IPS-NIHi7 (cell line): ENCODE data around the gene SUSD6.

Experiments used
- DNase-seq: peaks from one replicate; pipeline ENCODE4 v3.0.0; 2012; ENCODE audit warnings: mixed read lengths; ENCODE audit errors: extremely low spot score

Gene SUSD6

GRCh38 chr14:69672356-69672755 lies 61.0 kb downstream of the SUSD6 start:
- no peak for DNase-seq

- no peak for DNase-seq
Measured at GRCh38 chr14:69673104-69673503, 61.7 kb downstream of the SUSD6 start.

DNA sequence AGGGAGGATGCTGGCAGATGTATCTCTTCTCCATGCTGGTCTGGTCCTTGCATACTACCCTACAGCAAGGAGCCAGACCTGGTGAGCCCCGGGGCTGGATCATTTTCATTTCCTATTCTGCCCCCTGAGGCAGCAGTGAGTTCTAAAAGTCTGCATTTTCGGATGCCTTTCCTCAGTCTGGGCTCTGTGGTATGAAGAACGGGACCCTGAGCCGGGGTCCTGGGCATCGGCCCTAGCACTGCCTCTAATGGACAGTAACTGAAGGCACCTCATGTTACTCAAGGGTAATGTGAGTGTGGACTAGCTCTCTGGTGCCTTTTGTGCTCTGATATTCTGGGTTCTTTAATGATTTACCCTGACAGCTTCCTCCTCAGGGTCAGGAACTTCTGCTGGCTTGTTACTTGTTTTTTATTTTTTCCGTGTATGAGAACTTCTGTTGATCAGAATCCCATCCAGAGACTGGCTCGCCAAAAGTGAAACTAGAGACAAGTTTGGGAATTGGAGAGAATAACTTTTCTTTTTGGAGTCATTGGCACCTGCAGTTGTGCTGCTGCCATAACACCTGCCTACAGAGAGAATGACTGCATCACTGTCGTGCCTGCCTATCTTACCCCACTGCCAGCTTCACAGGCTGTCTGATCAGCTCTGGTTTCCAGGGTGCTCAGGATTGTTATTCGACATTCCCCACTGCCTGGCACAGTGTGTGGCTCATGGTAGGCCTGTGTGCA lies 62.3 kb downstream of the SUSD6 start:
- peak; percentile 24 for DNase-seq

- no peak for DNase-seq
Measured at GRCh38 chr14:69674546-69675244, 63.3 kb downstream of the SUSD6 start.

- DNase-seq, result no peak
Measured at GRCh38 chr14:69675245-69675583, 63.8 kb downstream of the SUSD6 start.

GRCh38 chr14:69675877-69676416 lies 64.6 kb downstream of the SUSD6 start:
- DNase-seq, result no peak

- DNase-seq, result no peak
Measured at GRCh38 chr14:69676723-69677122, 65.3 kb downstream of the SUSD6 start.

- no peak for DNase-seq
Measured at GRCh38 chr14:69680297-69680696, 68.9 kb downstream of the SUSD6 start.

GRCh38 chr14:69682136-69682535 lies 70.7 kb downstream of the SUSD6 start:
- DNase-seq, result no peak

GRCh38 chr14:69682621-69683263 lies 71.3 kb downstream of the SUSD6 start:
- DNase-seq, result no peak

DNA sequence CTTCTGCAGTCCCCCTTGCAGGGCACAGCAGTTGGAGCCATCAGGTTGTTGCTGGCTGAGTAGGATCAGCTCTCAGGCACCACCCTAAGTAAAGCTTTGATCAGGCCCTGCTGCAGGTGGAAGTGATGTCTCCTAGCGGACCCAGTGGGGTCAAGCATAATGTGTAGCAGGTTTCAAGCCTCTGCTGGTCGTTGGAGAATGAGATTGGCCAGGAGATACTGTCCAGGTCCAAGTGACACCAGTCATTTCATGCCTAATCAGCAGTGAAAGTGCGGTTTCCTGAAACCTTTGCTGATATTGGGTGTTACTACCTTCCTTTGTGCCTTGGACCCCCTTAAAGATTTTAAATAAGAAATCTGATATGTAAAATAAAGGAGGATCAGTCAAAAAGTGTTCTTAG lies 72.6 kb downstream of the SUSD6 start:
- no peak for DNase-seq

DNA sequence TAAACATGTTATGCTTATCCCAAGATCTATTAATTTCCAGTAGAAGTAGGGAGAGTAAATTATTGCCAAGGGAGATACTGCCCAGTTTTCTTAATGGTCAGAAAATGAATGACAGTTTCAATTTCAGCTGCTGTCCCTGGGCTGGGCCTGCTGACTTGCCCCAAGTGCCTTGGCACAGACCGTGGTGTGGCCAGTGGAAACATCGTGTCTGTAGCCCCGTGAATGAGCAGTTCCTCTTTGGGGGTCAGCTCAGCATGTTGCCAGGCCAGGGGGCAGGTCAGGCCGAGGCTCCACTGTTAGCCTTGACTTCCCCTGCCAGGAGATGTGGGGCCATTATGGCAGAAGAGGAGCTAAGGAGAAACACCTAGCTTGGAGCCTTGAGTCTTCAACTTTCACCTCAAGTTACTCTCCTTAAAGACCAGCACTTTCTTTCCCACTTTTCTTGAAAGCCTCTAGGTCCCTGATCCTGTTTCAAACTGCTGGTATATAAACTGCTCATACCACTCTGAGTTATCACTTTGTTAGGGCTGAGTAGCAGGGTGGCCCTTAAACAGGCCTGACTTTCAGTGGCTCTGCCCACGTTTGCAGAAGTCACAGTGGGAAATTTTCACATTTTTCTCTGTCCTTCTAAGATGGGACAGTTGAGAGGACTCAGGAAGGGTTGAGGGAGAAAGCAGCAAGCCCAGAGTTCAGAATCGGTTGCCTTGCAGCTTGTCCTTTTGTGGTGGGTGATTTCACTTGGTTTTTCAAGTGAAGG lies 73.2 kb downstream of the SUSD6 start:
- DNase-seq, result no peak

GRCh38 chr14:69685218-69685616 lies 73.8 kb downstream of the SUSD6 start:
- DNase-seq, result no peak

- no peak for DNase-seq
Measured at GRCh38 chr14:69685716-69686115, 74.3 kb downstream of the SUSD6 start.

GRCh38 chr14:69687606-69688298 lies 76.4 kb downstream of the SUSD6 start:
- no peak for DNase-seq

- no peak for DNase-seq
Measured at GRCh38 chr14:69688299-69688649, 76.9 kb downstream of the SUSD6 start.

DNA sequence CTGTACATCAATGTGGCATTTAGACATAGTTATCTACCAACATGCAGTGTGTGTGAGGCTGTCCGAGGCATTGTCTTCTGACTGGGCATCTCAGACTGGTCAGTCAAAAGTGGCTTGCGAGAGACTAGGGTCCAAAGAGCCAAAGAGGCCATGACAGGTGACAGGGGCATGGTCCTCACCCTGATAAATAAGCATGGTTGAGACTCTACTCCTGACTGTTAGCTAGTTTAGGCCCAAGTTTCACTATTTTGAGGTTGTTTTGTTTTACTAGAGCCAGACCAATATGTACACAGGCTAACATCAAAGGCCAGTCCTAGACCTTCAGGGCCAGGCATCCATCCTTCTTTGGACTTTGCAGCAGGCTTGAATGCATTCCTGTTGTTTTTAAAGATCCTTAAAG lies 78.6 kb downstream of the SUSD6 start:
- no peak for DNase-seq

DNA sequence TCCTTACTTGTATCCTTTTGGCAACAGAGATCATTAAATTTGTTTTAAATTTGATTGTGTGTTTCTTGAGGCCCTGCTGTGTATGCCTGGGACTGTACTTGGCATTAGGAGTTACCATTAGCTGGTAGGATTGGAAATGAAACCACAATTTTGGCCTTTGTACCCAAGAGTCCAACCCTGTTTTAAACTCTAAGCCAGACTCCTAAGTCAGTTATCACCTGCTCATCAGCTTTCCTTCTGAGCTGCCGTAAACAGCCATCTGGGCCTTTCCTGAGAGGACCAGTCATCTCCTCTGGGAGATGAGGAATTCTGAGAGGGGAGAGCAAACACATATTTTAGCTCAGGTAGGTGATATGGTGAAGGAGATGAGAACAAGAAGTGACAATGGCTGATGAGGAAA lies 81.2 kb downstream of the SUSD6 start:
- no peak for DNase-seq

GRCh38 chr14:69693145-69693544 lies 81.7 kb downstream of the SUSD6 start:
- DNase-seq, result no peak

DNA sequence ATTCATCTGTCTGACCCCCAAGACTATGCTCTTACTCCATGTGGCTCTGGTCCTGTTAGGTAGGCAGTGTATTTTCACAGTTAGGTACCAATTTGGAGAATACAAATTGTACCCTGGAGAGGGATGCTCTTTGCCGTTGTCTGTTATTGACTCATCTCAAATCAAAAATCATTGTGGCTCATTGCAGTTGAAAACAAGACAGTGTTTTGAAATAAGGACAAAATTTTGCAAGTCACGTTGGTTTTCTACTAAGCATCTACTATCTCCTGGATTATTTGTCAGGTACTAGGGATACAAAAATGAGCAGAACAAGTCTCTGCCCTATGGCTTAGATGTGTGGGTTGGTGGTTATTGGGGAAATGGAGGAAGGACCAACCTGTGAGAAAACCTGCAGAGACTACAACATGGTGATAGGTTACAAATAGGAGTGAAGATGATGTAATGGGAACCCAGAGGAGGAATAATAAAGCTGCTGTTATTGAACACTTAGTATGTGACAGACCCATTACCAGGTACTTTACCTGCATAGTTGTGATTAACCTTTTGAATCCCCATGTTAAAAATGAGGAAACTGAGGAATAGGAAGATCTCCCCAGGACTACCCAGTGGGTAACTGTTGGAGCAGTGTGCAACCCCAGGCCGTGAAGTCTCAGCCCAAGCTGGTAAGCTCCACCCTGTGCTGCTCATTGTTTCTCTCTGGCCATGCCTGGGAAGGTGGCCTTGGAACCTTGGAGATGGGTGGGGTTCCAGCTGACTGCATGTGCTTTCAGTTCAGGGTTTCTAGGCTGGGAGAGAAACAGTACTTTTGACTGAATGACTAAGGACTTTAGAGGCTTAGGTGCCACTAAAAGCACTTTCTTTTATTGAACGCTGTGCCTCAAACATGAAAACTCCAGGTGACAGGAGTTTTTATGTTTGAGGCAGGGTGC lies 82.7 kb downstream of the SUSD6 start:
- no peak for DNase-seq
